OCI-LY7 (cell line): ENCODE results near the gene PEX7. TPM values are rescaled to one million over a fixed set of nuclear protein-coding genes. Genes with fewer than 3 reads are reported as not detected.

Experiments
- BruUV-seq: library from RNA; stranded (reverse); fragments of 400-500 nt; replicated peaks from 2 replicates; lab custom pipeline; 2021; lab: Mats Ljungman, UMichigan
- CTCF ChIA-PET: fragments of 300-600 bp; sonication (Branson Sonifier 250); formaldehyde crosslinking; loops from one replicate; lab custom pipeline; 2022; ENCODE audit warnings: antibody characterized with exemption; ENCODE audit not compliant: unreplicated experiment; lab: Charles Lee
- POLR2A ChIA-PET: fragments of 300-600 bp; sonication (Branson Sonifier 250); formaldehyde crosslinking; loops from one replicate; lab custom pipeline; 2022; ENCODE audit warnings: antibody characterized with exemption; lab: Charles Lee
- DNase-seq: peaks from one replicate; pipeline ENCODE4 v3.0.0-alpha.2; 2015; ENCODE audit warnings: low spot score
- H2AFZ ChIP-seq: fragments of 200-600 bp; sonication (generic), shearing (Covaris generic); 2 replicates; pipeline ENCODE4 v1.6.1; 2014; ENCODE audit warnings: mild to moderate bottlenecking, antibody characterized with exemption, low read length, moderate library complexity
- H3K27ac ChIP-seq: fragments of 200-600 bp; sonication (generic); 2 replicates; pipeline ENCODE4 v1.5.1; 2014; ENCODE audit warnings: mixed run types, low read depth, mild to moderate bottlenecking, moderate library complexity, low read length, inconsistent platforms; ENCODE audit not compliant: poor library complexity, severe bottlenecking
- H3K36me3 ChIP-seq: fragments of 200-600 bp; sonication (generic); 2 replicates; pipeline ENCODE4 v1.6.1; 2014; ENCODE audit warnings: mild to moderate bottlenecking, antibody characterized with exemption, low read length, moderate library complexity, mixed read lengths; ENCODE audit not compliant: insufficient read depth
- H3K4me1 ChIP-seq: fragments of 200-600 bp; sonication (generic); 2 replicates; pipeline ENCODE4 v1.5.1; 2014; ENCODE audit warnings: mild to moderate bottlenecking, low read length; ENCODE audit not compliant: insufficient read depth, poor library complexity, severe bottlenecking
- H3K4me2 ChIP-seq: fragments of 200-600 bp; sonication (generic); 2 replicates; pipeline ENCODE4 v1.6.1; 2014; ENCODE audit warnings: mild to moderate bottlenecking, low read length
- H3K4me3 ChIP-seq: fragments of 200-600 bp; sonication (generic); 2 replicates; pipeline ENCODE4 v1.5.1; 2014; ENCODE audit warnings: mild to moderate bottlenecking, low read depth, low read length; ENCODE audit not compliant: poor library complexity, severe bottlenecking
- H3K79me2 ChIP-seq: fragments of 200-600 bp; sonication (generic); 2 replicates; pipeline ENCODE4 v1.6.1; 2016; ENCODE audit warnings: low read depth, mild to moderate bottlenecking, low read length, moderate library complexity, mixed read lengths; ENCODE audit not compliant: insufficient read depth
- H3K9me2 ChIP-seq: fragments of 200-600 bp; sonication (generic); 2 replicates; pipeline ENCODE4 v1.6.1; 2016; ENCODE audit warnings: mild to moderate bottlenecking, low read length, mixed read lengths; ENCODE audit not compliant: insufficient read depth
- H3K9me3 ChIP-seq: fragments of 200-600 bp; sonication (generic); 2 replicates; pipeline ENCODE4 v1.6.1; 2014; ENCODE audit warnings: mild to moderate bottlenecking, mixed run types, low read length, mixed read lengths
- H4K20me1 ChIP-seq: fragments of 200-600 bp; sonication (generic); 2 replicates; pipeline ENCODE4 v1.6.1; 2014; ENCODE audit warnings: mild to moderate bottlenecking, antibody characterized with exemption, low read length, moderate library complexity, mixed read lengths; ENCODE audit not compliant: insufficient read depth
- EZH2phosphoT487 ChIP-seq: fragments of 200-600 bp; sonication (generic); IDR thresholded peaks from 2 replicates; pipeline ENCODE4 v1.6.1; 2018; ENCODE audit warnings: low read depth, borderline replicate concordance, mild to moderate bottlenecking, mixed run types, antibody characterized with exemption, low read length, moderate library complexity, mixed read lengths
- intact Hi-C: fragments of 100-400 bp; cut with micrococcal nuclease; formaldehyde crosslinking; loops from one replicate; pipeline ENCODE4 v1.10.0; 2022; ENCODE audit not compliant: unreplicated experiment
- total RNA-seq, 2 experiments: library from RNA; depleted of rRNA in 1 of 2; stranded (reverse); fragments of >200 nt in 1 of 2; shearing (Covaris generic) in 1 of 2; gene quantifications; 2 replicates each; pipeline ENCODE4 v1.2.3, GENCODE V29; 2014 to 2022
- TF ChIP-seq, protein P1 (sequence below): fragments of 200-600 bp; sonication (generic); conservative IDR thresholded peaks from 2 replicates; pipeline ENCODE4 v1.5.1; 2014; ENCODE audit warnings: mild to moderate bottlenecking, antibody characterized with exemption, low read length, moderate library complexity, mixed read lengths

PEX7 gene
- total RNA-seq, 2 experiments from 2014 or later: 5.8 to 8.4 TPM

DNA sequence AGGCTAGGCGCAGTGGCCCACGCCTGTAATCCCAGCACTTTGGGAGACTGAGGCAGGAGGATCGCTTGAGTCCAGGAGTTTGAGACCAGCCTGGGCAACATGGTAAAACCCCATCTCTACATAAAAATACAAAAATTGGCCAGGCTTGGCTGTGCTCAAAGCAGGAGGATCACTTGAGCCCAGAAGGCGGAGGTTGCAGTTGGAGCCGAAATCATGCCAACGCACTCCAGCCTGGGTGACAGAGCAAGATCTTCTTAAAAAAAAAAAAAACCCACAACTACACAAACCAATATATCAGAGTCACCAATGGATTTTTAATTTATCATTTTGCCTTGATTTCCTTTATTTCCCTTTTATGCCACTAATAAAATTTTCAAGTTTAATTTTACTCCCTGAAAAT, 39.4 kb upstream of the PEX7 start:
- intact Hi-C loops: no loop called here

DNA sequence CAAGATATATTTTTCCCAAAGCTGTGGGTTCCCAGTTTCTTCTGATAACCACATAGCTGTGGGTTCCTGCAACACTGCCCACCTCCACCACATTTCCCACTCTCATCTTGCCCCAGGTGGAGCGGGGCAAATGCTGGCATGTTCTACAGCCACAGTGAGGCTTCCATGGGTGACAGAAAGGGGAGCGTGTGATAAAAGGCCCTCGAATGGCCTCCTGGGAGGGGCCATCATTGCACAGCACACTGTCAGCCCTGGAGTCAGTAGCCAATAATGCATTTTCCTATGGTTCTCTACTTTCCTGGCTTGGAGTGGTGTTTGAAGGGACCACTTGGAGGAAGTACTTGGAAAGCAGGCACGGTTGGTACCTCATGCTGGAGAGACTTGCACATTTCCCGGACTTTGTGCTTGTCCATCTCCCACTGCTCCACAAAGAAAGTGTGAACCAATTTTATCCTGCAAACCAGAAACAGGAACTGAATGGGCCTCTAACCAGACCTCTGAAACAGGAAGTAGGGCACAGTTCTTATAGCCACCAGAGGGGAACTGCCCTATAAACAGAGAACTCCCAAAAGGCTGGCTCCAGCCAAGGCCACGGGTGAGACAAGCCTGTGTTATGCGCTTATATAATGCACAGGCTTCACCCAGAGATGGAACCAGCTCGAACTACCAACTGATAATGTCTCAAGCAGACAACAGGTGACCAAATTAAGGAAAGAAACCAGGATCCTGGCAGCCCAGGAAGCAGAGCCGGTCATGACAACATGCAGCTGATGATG, 38.7 kb upstream of the PEX7 start:
- no TSS peak for BruUV-seq
- peak overlapping the region; percentile 58; the same call in 1 of the 2 replicates for H2AFZ ChIP-seq
- DNase-seq: peak; percentile 84
- H3K4me3 ChIP-seq: peak overlapping the region; percentile 67
- no peaks in the 10 kb centered on the region for H3K9me2 ChIP-seq
- intact Hi-C loops: loop anchor here (1.0 kb wide), 1 partner anchor 19 kb away; no protein-coding TSS in a partner anchor
- peaks cover 8% of the 10 kb centered on the region for H3K36me3 ChIP-seq
- H3K27ac ChIP-seq: peak overlapping the region; percentile 61
- no peaks in the 10 kb centered on the region for H3K9me3 ChIP-seq
- H3K4me2 ChIP-seq: peak overlapping the region; percentile 96
- peaks cover 54% of the 10 kb centered on the region for H3K4me1 ChIP-seq
- CTCF ChIA-PET: interaction anchor here (0.6 kb wide), 1 partner anchor 9 kb away, joined by 3 read pairs; the partner anchor contains the start of gene MAP3K5
- H3K79me2 ChIP-seq: peaks cover 73% of the 10 kb centered on the region
- H4K20me1 ChIP-seq: no peaks in the 10 kb centered on the region
- TF ChIP-seq EZH2phosphoT487: no peak
- TF ChIP-seq, protein P1, sequence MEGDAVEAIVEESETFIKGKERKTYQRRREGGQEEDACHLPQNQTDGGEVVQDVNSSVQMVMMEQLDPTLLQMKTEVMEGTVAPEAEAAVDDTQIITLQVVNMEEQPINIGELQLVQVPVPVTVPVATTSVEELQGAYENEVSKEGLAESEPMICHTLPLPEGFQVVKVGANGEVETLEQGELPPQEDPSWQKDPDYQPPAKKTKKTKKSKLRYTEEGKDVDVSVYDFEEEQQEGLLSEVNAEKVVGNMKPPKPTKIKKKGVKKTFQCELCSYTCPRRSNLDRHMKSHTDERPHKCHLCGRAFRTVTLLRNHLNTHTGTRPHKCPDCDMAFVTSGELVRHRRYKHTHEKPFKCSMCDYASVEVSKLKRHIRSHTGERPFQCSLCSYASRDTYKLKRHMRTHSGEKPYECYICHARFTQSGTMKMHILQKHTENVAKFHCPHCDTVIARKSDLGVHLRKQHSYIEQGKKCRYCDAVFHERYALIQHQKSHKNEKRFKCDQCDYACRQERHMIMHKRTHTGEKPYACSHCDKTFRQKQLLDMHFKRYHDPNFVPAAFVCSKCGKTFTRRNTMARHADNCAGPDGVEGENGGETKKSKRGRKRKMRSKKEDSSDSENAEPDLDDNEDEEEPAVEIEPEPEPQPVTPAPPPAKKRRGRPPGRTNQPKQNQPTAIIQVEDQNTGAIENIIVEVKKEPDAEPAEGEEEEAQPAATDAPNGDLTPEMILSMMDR: peak; percentile 23; the same call in 1 of the 2 replicates
- POLR2A ChIA-PET: interaction anchor here (0.8 to 9.6 kb wide), 7 partner anchors 9 to 64 kb away, joined by 4 to 156 read pairs (median 6); partner anchors contain the start of gene MAP3K5

More for the DNA sequence above, 39.4 kb upstream of the PEX7 start:
- no peaks in the 10 kb centered on the region for H3K9me3 ChIP-seq
- H3K36me3 ChIP-seq: peaks cover 6% of the 10 kb centered on the region
- no peak overlapping the region for H2AFZ ChIP-seq
- no TSS peak for BruUV-seq
- no peaks in the 10 kb centered on the region for H4K20me1 ChIP-seq
- ChIA-PET POLR2A (interaction anchor here (1.3 to 1.5 kb wide), 2 partner anchors 10 to 19 kb away, joined by 7 to 11 read pairs; no protein-coding TSS in a partner anchor), CTCF (no interaction called here)
- H3K4me2 ChIP-seq: peak overlapping the region; percentile 96
- DNase-seq: no peak
- peak overlapping the region; percentile 61 for H3K27ac ChIP-seq
- no peak for TF ChIP-seq EZH2phosphoT487
- TF ChIP-seq, protein P1: no peak
- H3K4me1 ChIP-seq: peaks cover 47% of the 10 kb centered on the region
- H3K79me2 ChIP-seq: peaks cover 72% of the 10 kb centered on the region
- no peaks in the 10 kb centered on the region for H3K9me2 ChIP-seq
- H3K4me3 ChIP-seq: peak overlapping the region; percentile 67
